Panc1 (cell line): ENCODE results near the gene TSPAN3.

ENCODE experiments used
- TF ChIP-seq, protein P1 (sequence below): fragments of 450-650 bp; IDR thresholded peaks from 2 replicates; pipeline ENCODE4 v1.5.1; 2017; ENCODE audit warnings: mild to moderate bottlenecking
- TF ChIP-seq, protein P2 (sequence below), 2 experiments: IDR thresholded peaks; 2 replicates each; pipeline ENCODE4 v1.6.1; 2011 to 2012; ENCODE audit warnings: low read depth in 2 of 2, control low read depth in 1 of 2, low read length in 1 of 2, mild to moderate bottlenecking in 1 of 2, moderate library complexity in 1 of 2; ENCODE audit not compliant: insufficient read depth in 1 of 2

DNA sequence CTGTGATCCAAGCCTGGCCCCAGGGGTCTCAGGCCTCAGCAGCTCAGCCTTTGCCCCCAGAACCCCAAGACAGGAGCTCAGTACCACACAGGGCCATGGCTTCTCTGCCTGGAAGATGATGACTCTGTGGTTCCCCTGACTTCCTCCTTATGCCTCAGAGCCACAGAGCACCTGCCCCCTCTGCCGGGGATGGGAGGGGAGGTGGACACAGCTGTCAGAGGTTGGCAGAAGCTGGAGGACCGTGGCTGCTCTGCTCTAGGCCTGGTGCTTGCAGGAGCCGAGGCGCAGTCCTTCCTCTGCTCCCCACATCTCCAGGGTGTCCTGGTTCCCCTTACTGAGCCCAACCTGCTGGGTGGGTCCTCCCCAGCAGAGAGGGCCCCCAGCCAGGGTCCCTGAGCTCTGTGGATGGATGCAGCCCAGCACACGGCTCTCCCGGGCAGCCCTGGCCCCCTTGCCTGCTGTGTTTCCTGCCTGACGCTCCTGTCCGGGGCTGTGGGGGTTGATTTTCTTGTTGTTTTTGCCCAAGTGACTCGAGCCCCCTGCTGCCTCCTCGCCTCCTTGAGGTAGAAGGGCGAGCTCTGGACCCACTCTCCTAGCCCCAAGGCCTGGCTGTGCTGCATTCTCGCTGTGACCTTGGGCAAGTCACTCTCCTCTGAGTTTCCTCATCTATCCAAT, 39.4 kb downstream of the TSPAN3 start:
- TF ChIP-seq, protein P1, sequence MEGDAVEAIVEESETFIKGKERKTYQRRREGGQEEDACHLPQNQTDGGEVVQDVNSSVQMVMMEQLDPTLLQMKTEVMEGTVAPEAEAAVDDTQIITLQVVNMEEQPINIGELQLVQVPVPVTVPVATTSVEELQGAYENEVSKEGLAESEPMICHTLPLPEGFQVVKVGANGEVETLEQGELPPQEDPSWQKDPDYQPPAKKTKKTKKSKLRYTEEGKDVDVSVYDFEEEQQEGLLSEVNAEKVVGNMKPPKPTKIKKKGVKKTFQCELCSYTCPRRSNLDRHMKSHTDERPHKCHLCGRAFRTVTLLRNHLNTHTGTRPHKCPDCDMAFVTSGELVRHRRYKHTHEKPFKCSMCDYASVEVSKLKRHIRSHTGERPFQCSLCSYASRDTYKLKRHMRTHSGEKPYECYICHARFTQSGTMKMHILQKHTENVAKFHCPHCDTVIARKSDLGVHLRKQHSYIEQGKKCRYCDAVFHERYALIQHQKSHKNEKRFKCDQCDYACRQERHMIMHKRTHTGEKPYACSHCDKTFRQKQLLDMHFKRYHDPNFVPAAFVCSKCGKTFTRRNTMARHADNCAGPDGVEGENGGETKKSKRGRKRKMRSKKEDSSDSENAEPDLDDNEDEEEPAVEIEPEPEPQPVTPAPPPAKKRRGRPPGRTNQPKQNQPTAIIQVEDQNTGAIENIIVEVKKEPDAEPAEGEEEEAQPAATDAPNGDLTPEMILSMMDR, result no peak
- TF ChIP-seq, protein P2, sequence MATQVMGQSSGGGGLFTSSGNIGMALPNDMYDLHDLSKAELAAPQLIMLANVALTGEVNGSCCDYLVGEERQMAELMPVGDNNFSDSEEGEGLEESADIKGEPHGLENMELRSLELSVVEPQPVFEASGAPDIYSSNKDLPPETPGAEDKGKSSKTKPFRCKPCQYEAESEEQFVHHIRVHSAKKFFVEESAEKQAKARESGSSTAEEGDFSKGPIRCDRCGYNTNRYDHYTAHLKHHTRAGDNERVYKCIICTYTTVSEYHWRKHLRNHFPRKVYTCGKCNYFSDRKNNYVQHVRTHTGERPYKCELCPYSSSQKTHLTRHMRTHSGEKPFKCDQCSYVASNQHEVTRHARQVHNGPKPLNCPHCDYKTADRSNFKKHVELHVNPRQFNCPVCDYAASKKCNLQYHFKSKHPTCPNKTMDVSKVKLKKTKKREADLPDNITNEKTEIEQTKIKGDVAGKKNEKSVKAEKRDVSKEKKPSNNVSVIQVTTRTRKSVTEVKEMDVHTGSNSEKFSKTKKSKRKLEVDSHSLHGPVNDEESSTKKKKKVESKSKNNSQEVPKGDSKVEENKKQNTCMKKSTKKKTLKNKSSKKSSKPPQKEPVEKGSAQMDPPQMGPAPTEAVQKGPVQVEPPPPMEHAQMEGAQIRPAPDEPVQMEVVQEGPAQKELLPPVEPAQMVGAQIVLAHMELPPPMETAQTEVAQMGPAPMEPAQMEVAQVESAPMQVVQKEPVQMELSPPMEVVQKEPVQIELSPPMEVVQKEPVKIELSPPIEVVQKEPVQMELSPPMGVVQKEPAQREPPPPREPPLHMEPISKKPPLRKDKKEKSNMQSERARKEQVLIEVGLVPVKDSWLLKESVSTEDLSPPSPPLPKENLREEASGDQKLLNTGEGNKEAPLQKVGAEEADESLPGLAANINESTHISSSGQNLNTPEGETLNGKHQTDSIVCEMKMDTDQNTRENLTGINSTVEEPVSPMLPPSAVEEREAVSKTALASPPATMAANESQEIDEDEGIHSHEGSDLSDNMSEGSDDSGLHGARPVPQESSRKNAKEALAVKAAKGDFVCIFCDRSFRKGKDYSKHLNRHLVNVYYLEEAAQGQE (IDR thresholded peaks at IDR 0.05; ENCODE audit: insufficient read depth in 1 of 2, low read depth in 2 of 2, low read length in 1 of 2), result no peak
